T-cell (primary cell): ENCODE measurements around the gene COL4A1. TPM values are rescaled to one million over a fixed set of nuclear protein-coding genes. Genes with fewer than 3 reads are reported as not detected.

ENCODE experiments used
- ATAC-seq, 4 experiments: fragments of 200-7000 bp in 3 of 4; fragments of 150-1000 bp in 1 of 4; cut with Tn5 transposase; replicated peaks in 1 of 4; 1 replicate in 3 of 4; 2 replicates in 1 of 4; pipeline ENCODE4 v1.10.0; 2021; ENCODE audit warnings: moderate library complexity in 3 of 4, mild to moderate bottlenecking in 2 of 4, moderate number of reproducible peaks in 1 of 4
- CTCF ChIA-PET, 2 donors: fragments of 300-600 bp; sonication (Branson Sonifier 250); formaldehyde crosslinking; loops; one replicate each; lab custom pipeline; 2022; ENCODE audit warnings: antibody characterized with exemption in 2 of 2; lab: Charles Lee
- POLR2A ChIA-PET, 2 donors: fragments of 300-600 bp; sonication (Branson Sonifier 250); formaldehyde crosslinking; loops; one replicate each; lab custom pipeline; 2022; ENCODE audit warnings: antibody characterized with exemption in 2 of 2; lab: Charles Lee
- DNase-seq, 35 experiments: peaks; one replicate each; pipeline versions ENCODE4 v3.0.0 to v3.0.0-alpha.2; 2013 to 2023
- H3K27ac ChIP-seq: one replicate; pipeline ENCODE4 v1.5.1; 2013; ENCODE audit warnings: low read length
- H3K27me3 ChIP-seq, 2 experiments: replicated peaks in 1 of 2; 1 replicate in 1 of 2; 2 replicates in 1 of 2; pipeline versions ENCODE4 v1.6.1 to v1.7.0; 2013; ENCODE audit warnings: low read length in 1 of 2, mixed read lengths in 1 of 2; ENCODE audit not compliant: control insufficient read depth in 2 of 2, insufficient read depth in 2 of 2; ENCODE audit errors: extremely low read depth in 1 of 2
- H3K36me3 ChIP-seq, 2 donors: 1 replicate in 1 of 2; 2 replicates in 1 of 2; pipeline versions ENCODE4 v1.6.1 to v1.7.0; 2013; ENCODE audit warnings: low read length in 1 of 2; ENCODE audit not compliant: control insufficient read depth in 2 of 2, insufficient read depth in 1 of 2; ENCODE audit errors: extremely low read depth in 1 of 2
- H3K4me1 ChIP-seq, 2 experiments: 1 replicate in 1 of 2; 2 replicates in 1 of 2; pipeline versions ENCODE4 v1.6.1 to v1.7.0; 2013; ENCODE audit warnings: low read length in 2 of 2, mixed read lengths in 1 of 2; ENCODE audit not compliant: insufficient read depth in 2 of 2, control insufficient read depth in 1 of 2; ENCODE audit errors: extremely low read depth in 1 of 2
- H3K4me3 ChIP-seq, 2 donors: 1 replicate in 1 of 2; 2 replicates in 1 of 2; pipeline versions ENCODE4 v1.5.1 to v1.7.0; 2013; ENCODE audit warnings: mild to moderate bottlenecking in 2 of 2, low read length in 1 of 2, moderate library complexity in 1 of 2; ENCODE audit not compliant: control insufficient read depth in 1 of 2; ENCODE audit errors: extremely low read depth in 1 of 2
- H3K9me3 ChIP-seq: 2 replicates; pipeline ENCODE4 v1.7.0; 2013
- H3K27ac Mint-ChIP-seq, 2 donors: one replicate each; pipeline ENCODE4 v1.8.0; 2020 to 2021; ENCODE audit warnings: mild to moderate bottlenecking in 2 of 2, mixed read lengths in 2 of 2
- H3K27me3 Mint-ChIP-seq, 2 donors: one replicate each; pipeline ENCODE4 v1.8.0; 2021 to 2022; ENCODE audit warnings: mixed read lengths in 2 of 2
- H3K36me3 Mint-ChIP-seq: one replicate; pipeline ENCODE4 v1.8.0; 2021; ENCODE audit warnings: mixed read lengths
- H3K4me1 Mint-ChIP-seq, 3 donors: one replicate each; pipeline ENCODE4 v1.8.0; 2020 to 2022; ENCODE audit warnings: mixed read lengths in 3 of 3, mild to moderate bottlenecking in 1 of 3
- H3K4me3 Mint-ChIP-seq, 3 donors: one replicate each; pipeline ENCODE4 v1.8.0; 2020 to 2022; ENCODE audit warnings: mild to moderate bottlenecking in 3 of 3, mixed read lengths in 3 of 3, moderate library complexity in 3 of 3
- H3K9me3 Mint-ChIP-seq, 3 donors: one replicate each; pipeline ENCODE4 v1.8.0; 2020 to 2022; ENCODE audit warnings: mixed read lengths in 3 of 3
- WGBS: methylation state at CpG from one replicate; pipeline ENCODE4 v1.1.5; 2013; ENCODE audit warnings: missing lambda C conversion rate; ENCODE audit not compliant: insufficient coverage; 5-methylcytosine and 5-hydroxymethylcytosine counted together
- total RNA-seq, 35 experiments: library from RNA in 6 of 35; stranded (reverse) in 6 of 35; fragments of 120-200 nt in 1 of 35; gene quantifications; one replicate each; pipeline versions ENCODE4 v1.2.1 to v1.2.4 and lab custom pipeline; 2013 to 2026

The COL4A1 gene
- total RNA-seq, 5 donors from 2014 or later (not counting 1 experiment from before 2014, with no cell fraction given): 0.49 to 1.3 (median 0.85) TPM; not detected in 2

DNA sequence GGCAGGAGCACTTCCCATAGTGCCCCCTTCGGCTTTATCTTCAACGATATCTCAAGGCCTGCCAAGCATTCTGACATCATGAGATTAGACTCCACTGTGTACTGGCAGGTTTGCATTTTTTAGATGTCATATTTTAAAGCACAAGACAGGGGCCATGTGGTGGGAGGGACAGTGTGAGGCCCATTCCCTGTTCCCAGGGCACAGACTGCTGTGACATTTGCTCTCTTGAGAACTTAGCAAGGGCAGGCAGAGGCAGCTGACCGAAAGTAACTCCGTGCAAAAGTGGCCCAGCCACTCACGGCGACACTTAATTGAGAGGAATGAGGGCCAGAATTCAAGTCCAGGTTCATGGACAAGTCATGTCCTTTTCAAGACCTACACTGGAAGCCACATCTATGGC lies 201.8 kb downstream of the COL4A1 start:
- Mint-ChIP-seq H3K27ac (no peak overlapping the region), H3K27me3 (no peaks in the 10 kb centered on the region), H3K4me1 (no peaks in the 10 kb centered on the region), H3K36me3 (no peaks in the 10 kb centered on the region), H3K4me3 (no peak overlapping the region), H3K9me3 (peaks cover under 1 to 14% (median 6%) of the 10 kb centered on the region in 3 donors)
- no peaks in the 10 kb centered on the region for H3K4me1 ChIP-seq
- ATAC-seq (no peak), DNase-seq (no peak)
- peaks cover 0 to 12% of the 10 kb centered on the region in 2 experiments for H3K27me3 ChIP-seq
- 96% methylated on average over 4 of the region's 6 CpGs for WGBS
- POLR2A ChIA-PET: no interaction called here
- CTCF ChIA-PET: no interaction called here
- no peaks in the 10 kb centered on the region for H3K9me3 ChIP-seq
- H3K4me3 ChIP-seq: no peak overlapping the region
- no peaks in the 10 kb centered on the region for H3K36me3 ChIP-seq
- H3K27ac ChIP-seq: no peak overlapping the region

DNA sequence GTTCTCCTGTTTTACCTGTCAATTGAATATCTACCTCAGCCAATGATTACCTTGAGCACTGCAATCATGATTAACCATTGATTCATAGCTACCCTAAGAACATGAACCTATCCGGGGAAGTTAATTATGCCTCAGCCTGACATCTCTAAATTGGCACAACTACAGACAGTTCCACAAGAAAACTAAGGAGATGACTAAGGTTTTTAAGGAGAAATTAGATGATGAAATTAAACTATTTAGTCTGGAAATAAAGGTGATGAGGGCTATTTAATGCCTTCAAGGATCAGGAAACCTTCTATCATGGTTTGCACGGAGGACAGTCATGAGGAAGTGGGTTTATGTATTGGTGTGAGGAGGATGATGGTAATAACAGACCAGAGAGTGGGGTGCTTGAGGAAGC lies 203.4 kb downstream of the COL4A1 start:
- Mint-ChIP-seq H3K27me3 (no peaks in the 10 kb centered on the region), H3K9me3 (peaks cover 6 to 26% (median 6%) of the 10 kb centered on the region in 3 donors), H3K36me3 (no peaks in the 10 kb centered on the region), H3K4me1 (no peaks in the 10 kb centered on the region), H3K27ac (no peak overlapping the region), H3K4me3 (no peak overlapping the region)
- ChIA-PET CTCF (interaction anchor here in 1 of 2 donors (0.6 kb wide), 1 partner anchor 592 kb away, joined by 3 read pairs; no protein-coding TSS in a partner anchor), POLR2A (no interaction called here)
- 20% methylated on average over 1 of the region's 2 CpGs for WGBS
- DNase-seq (no peak), ATAC-seq (no peak)
- no peaks in the 10 kb centered on the region for H3K36me3 ChIP-seq
- H3K27me3 ChIP-seq: peaks cover 0 to 12% of the 10 kb centered on the region in 2 experiments
- no peaks in the 10 kb centered on the region for H3K4me1 ChIP-seq
- no peak overlapping the region for H3K27ac ChIP-seq
- no peak overlapping the region for H3K4me3 ChIP-seq
- H3K9me3 ChIP-seq: peaks cover 3% of the 10 kb centered on the region

DNA sequence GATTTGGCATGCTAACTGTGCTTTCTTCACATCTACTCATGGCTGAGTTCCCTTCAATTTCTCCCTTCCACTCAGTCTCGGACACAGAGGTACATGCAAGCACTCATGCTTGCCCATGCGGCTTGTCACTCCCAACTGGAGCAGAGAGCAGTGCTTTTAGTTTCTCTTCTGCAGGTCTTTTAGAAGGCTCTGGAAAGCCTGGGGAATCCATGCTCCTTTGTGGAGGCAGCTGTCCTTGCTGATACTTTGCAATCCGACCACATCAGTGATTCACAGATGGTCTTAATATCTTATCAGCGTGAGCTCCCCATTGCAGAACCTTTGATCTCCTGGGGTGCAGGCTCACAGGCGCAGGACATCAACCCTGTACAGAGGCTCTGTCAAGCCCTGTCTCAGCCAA lies 203.9 kb downstream of the COL4A1 start:
- no peaks in the 10 kb centered on the region for H3K4me1 ChIP-seq
- no peak overlapping the region for H3K4me3 Mint-ChIP-seq
- no peak for DNase-seq
- POLR2A ChIA-PET: no interaction called here
- no peaks in the 10 kb centered on the region for H3K36me3 Mint-ChIP-seq
- H3K27me3 ChIP-seq: peaks cover 0 to 12% of the 10 kb centered on the region in 2 experiments
- CTCF ChIA-PET: no interaction called here
- H3K9me3 Mint-ChIP-seq: peaks cover 6 to 30% (median 9%) of the 10 kb centered on the region in 3 donors
- H3K9me3 ChIP-seq: peaks cover 3% of the 10 kb centered on the region
- no peak overlapping the region for H3K27ac ChIP-seq
- ATAC-seq: no peak
- no peak overlapping the region for H3K27ac Mint-ChIP-seq
- H3K27me3 Mint-ChIP-seq: no peaks in the 10 kb centered on the region
- 81% methylated on average over 5 of the region's 5 CpGs for WGBS
- H3K4me3 ChIP-seq: no peak overlapping the region
- no peaks in the 10 kb centered on the region for H3K4me1 Mint-ChIP-seq
- H3K36me3 ChIP-seq: no peaks in the 10 kb centered on the region

DNA sequence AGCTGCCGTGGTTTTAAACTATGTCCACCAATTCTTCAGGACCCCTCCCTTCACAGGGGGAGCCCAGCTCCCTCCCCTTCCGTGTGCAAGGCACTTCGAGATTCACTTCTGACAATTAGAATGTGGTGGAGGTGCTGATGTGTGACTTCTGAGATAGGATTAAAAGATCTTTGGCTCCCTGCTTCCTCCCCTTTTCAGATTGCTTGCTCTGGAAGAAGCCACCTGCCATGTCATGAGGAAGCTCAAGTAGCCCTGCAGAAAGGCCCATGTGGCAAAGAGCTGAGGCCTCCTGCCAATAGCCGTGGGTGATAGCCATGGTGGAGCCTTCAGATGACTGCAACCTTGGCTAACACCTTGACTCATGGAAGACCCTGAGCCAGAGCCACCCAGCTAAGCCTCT lies 204.9 kb downstream of the COL4A1 start:
- DNase-seq: no peak
- H3K27me3 Mint-ChIP-seq: no peaks in the 10 kb centered on the region
- 100% methylated on average over 1 of the region's 4 CpGs for WGBS
- H3K9me3 Mint-ChIP-seq: peaks cover 6 to 30% (median 10%) of the 10 kb centered on the region in 3 donors
- no peaks in the 10 kb centered on the region for H3K36me3 Mint-ChIP-seq
- Histone ChIP-seq H3K4me3 (no peak overlapping the region), H3K4me1 (no peaks in the 10 kb centered on the region), H3K9me3 (peaks cover 3% of the 10 kb centered on the region), H3K27me3 (peaks cover 0 to 12% of the 10 kb centered on the region in 2 experiments), H3K36me3 (no peaks in the 10 kb centered on the region), H3K27ac (no peak overlapping the region)
- H3K27ac Mint-ChIP-seq: no peak overlapping the region
- H3K4me3 Mint-ChIP-seq: no peak overlapping the region
- no peak for ATAC-seq
- ChIA-PET POLR2A (no interaction called here), CTCF (no interaction called here)
- H3K4me1 Mint-ChIP-seq: no peaks in the 10 kb centered on the region

DNA sequence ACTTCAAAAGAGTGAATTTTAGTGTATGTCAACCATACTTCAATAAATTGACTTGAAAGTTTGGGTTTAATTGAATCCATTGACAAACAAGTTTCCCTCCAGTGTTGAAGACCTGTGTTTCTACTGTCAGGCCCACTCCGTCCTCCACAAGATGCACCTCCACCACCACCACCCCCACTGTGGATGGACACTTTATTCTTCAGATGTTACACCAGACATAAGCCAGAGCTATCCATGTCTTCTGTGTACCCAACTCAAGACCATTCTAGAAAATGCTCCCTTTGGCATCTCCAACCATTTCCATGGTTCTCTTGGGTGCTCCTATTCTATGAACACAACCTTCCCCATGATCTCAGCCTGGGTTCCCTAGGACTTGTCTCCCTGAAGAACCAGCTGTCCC lies 207.0 kb downstream of the COL4A1 start:
- ATAC-seq (no peak), DNase-seq (no peak)
- Mint-ChIP-seq H3K27ac (no peak overlapping the region), H3K4me1 (no peaks in the 10 kb centered on the region), H3K36me3 (no peaks in the 10 kb centered on the region), H3K9me3 (peaks cover 6 to 30% (median 10%) of the 10 kb centered on the region in 3 donors), H3K4me3 (no peak overlapping the region), H3K27me3 (no peaks in the 10 kb centered on the region)
- Histone ChIP-seq H3K4me1 (no peaks in the 10 kb centered on the region), H3K9me3 (peaks cover 3% of the 10 kb centered on the region), H3K27me3 (peaks cover 0 to 9% of the 10 kb centered on the region in 2 experiments), H3K27ac (no peak overlapping the region), H3K4me3 (no peak overlapping the region), H3K36me3 (no peaks in the 10 kb centered on the region)
- POLR2A ChIA-PET: no interaction called here
- CTCF ChIA-PET: no interaction called here
- 43% methylated on average over 1 of the region's 1 CpG for WGBS

Other genes starting within 250 kb of the COL4A1 start
- 1 to 10 TPM in 2 of 5 donors, under 1 TPM in 1, not detected in 2; 0.72 to 2.2 (median 1.6) TPM for gene COL4A2, start 127 bp upstream of the COL4A1 start, total RNA-seq